ENCODE measurements around the gene DLK2.
"Not testable (repeated sequence)": the region's sequence is repeated elsewhere in the genome, so short reads cannot be mapped to it uniquely, and the experiment has no call there.

DLK2 gene

GRCh38 chr6:43472515-43472914 lies 17.2 kb upstream of the DLK2 start:
- no peak for DNase-seq (ENCODE audit: low read depth)
- TF ChIP-seq, protein P1, sequence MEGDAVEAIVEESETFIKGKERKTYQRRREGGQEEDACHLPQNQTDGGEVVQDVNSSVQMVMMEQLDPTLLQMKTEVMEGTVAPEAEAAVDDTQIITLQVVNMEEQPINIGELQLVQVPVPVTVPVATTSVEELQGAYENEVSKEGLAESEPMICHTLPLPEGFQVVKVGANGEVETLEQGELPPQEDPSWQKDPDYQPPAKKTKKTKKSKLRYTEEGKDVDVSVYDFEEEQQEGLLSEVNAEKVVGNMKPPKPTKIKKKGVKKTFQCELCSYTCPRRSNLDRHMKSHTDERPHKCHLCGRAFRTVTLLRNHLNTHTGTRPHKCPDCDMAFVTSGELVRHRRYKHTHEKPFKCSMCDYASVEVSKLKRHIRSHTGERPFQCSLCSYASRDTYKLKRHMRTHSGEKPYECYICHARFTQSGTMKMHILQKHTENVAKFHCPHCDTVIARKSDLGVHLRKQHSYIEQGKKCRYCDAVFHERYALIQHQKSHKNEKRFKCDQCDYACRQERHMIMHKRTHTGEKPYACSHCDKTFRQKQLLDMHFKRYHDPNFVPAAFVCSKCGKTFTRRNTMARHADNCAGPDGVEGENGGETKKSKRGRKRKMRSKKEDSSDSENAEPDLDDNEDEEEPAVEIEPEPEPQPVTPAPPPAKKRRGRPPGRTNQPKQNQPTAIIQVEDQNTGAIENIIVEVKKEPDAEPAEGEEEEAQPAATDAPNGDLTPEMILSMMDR (IDR thresholded peaks at IDR 0.05; ENCODE audit: control insufficient read depth, extremely low read depth, insufficient read depth): no peak
- H3K4me3 ChIP-seq (ENCODE audit: low read depth, low read length): no peak overlapping the region

- TF ChIP-seq, protein P1 (IDR thresholded peaks at IDR 0.05; ENCODE audit: control insufficient read depth, extremely low read depth, insufficient read depth): no peak
- peak; percentile 74 for DNase-seq (ENCODE audit: low read depth)
- H3K4me3 ChIP-seq (ENCODE audit: low read depth, low read length): no peak overlapping the region
These were observed 16.1 kb upstream of the DLK2 start for GRCh38 chr6:43471399-43471798.

DNA sequence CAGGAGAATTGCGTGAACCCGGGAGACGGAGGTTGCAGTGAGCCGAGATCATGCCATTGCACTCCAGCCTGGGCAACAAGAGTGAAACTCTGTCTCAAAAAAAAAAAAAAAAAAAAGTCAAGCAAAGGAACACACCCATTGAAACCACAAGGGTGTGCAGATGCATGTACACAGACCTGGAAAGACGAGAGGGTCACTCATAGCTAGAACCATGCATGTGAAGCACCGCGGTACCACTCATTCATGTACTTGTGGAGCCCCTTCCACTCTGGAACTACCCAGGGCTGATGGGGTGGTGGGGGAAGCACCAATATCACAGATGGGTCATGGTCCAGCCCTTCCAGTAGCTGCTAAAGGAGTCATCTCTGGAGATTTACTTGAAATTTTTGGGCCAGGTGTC lies 14.6 kb upstream of the DLK2 start:
- DNase-seq (ENCODE audit: low read depth): no peak
- TF ChIP-seq, protein P1 (IDR thresholded peaks at IDR 0.05; ENCODE audit: control insufficient read depth, extremely low read depth, insufficient read depth): no peak
- H3K4me3 ChIP-seq (ENCODE audit: low read depth, low read length): no peak overlapping the region

DNA sequence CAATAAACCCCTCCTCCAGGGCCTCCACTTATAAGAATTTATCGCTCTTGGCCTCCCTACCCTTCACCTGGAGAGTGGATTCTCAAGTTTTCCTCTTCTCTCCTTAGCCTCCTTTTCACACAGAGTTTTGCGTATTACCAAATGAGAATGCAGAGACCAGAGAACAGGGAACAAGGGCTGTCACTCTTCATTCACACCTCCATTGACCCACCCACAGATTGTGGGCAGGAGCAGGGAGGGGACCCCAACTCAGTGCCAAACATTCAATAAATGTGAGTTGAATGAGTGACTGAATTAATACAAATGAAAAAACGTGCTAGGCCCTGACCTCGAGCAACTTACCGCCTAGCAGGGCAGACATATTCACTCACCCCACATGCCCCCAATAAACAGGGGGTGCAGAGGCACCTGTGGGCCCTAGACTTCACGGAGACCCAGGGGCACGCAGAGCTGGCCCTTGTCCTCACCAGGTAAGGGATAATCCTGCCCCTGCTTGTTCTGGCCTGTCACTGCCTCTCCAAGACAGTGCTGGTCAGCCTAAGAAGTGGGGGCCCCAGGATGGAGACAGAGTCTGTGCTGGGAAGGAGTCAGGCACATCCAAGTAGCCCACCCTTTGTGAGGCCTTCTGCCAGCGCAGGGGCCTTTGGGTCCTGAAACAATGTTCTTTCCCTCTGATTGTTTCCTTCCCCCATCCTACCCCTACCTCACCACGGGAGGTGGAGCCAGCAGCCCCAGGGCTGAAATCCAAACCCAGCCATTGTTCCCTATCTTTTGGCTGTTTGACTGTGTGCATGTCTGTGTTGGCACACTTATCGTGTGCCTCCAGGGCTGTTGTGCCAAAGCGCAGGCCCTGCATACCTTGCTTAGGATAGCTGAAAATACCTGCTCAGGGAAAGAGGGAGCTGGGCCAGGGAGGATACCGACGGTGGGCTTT lies 13.7 kb upstream of the DLK2 start:
- no peak for DNase-seq (ENCODE audit: low read depth)
- TF ChIP-seq, protein P1 (IDR thresholded peaks at IDR 0.05; ENCODE audit: control insufficient read depth, extremely low read depth, insufficient read depth): no peak
- no peak overlapping the region for H3K4me3 ChIP-seq (ENCODE audit: low read depth, low read length)

GRCh38 chr6:43468240-43468639 lies 12.9 kb upstream of the DLK2 start:
- DNase-seq (ENCODE audit: low read depth): no peak
- TF ChIP-seq, protein P1 (IDR thresholded peaks at IDR 0.05; ENCODE audit: control insufficient read depth, extremely low read depth, insufficient read depth): no peak
- H3K4me3 ChIP-seq (ENCODE audit: low read depth, low read length): no peak overlapping the region

DNA sequence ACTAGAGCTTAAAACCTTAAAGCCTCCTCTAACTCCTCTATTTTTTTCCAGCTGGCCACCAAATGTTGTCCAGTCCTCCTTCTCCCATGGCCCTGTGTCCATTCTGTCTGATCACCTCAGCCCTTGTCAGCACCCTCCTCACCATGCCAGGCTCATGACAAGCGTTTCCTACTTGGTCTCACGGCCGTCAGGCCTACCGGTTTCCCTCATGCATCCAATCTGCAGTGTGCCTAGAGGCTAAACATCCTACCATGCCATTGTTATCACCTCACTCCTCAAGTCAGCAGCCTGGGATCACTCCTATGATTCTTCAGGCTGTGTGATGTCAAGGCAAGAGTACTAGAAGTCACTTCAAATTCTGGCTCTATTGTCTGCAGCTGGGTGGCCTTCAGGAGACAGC lies 12.4 kb upstream of the DLK2 start:
- DNase-seq (ENCODE audit: low read depth): no peak
- TF ChIP-seq, protein P1 (IDR thresholded peaks at IDR 0.05; ENCODE audit: control insufficient read depth, extremely low read depth, insufficient read depth): no peak
- no peak overlapping the region for H3K4me3 ChIP-seq (ENCODE audit: low read depth, low read length)

DNA sequence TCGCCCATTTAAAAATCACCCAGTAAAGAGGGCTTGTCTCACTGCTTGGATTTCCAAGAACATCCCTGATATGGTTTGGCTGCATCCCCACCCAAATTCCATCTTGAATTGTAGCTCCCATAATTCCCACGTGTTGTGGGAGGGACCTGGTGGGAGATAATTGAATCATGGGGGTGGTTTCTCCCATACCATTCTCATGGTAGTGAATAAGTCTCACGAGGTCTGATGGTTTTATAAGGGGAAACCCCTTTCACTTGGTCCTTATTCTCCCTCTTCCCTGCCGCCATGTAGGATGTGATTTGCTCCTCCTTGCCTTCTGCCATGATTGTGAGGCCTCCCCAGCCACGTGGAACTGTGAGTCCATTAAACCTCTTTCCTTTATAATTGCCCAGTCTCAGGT lies 11.9 kb upstream of the DLK2 start:
- DNase-seq (ENCODE audit: low read depth); H3K4me3 ChIP-seq (ENCODE audit: low read depth, low read length): not testable (repeated sequence)
